K562 (cell line): Measurements from ENCODE around the gene LAMTOR4. TPM values are rescaled to one million over a fixed set of nuclear protein-coding genes. Genes with fewer than 3 reads are reported as not detected.

Experiments
- DACH1 ChIP-seq: fragments of 450-650 bp; IDR thresholded peaks from 2 replicates; pipeline ENCODE4 v1.6.1; 2018; ENCODE audit not compliant: partially characterized antibody
- FOXO4 ChIP-seq: fragments of 450-650 bp; formaldehyde crosslinking; IDR thresholded peaks from 2 replicates; pipeline ENCODE4 v1.4.0; 2020; ENCODE audit warnings: mild to moderate bottlenecking, moderate library complexity
- GABPA ChIP-seq: fragments of 200-800 bp; sonication (Bioruptor generic); conservative IDR thresholded peaks from 2 replicates; pipeline ENCODE4 v1.6.1; 2016; ENCODE audit warnings: low read depth, missing genetic modification characterization, missing compliant biosample characterization
- MIER1 ChIP-seq: fragments of 450-650 bp; IDR thresholded peaks from 2 replicates; pipeline ENCODE4 v1.6.1; 2016; ENCODE audit warnings: antibody characterized with exemption, mild to moderate bottlenecking, low read depth
- MTF1 ChIP-seq: fragments of 250-450 bp; sonication (Bioruptor Pico); IDR thresholded peaks from 2 replicates; pipeline ENCODE4 v1.9.0; 2021; ENCODE audit warnings: moderate library complexity, mild to moderate bottlenecking, inconsistent platforms, borderline replicate concordance
- NKRF ChIP-seq: fragments of 450-650 bp; IDR thresholded peaks from 2 replicates; pipeline ENCODE4 v1.6.1; 2016; ENCODE audit warnings: borderline replicate concordance
- NONO ChIP-seq, 2 experiments: fragments of 200-400 bp in 1 of 2; fragments of 450-650 bp in 1 of 2; formaldehyde crosslinking in 1 of 2; IDR thresholded peaks; 2 replicates each; pipeline ENCODE4 v1.6.1; 2017; ENCODE audit warnings: low read depth in 2 of 2, mild to moderate bottlenecking in 2 of 2, moderate library complexity in 2 of 2, low read length in 1 of 2
- PHF8 ChIP-seq: fragments of 200-600 bp; sonication (generic); IDR thresholded peaks from 2 replicates; pipeline ENCODE4 v1.6.1; 2012; ENCODE audit warnings: mixed run types, mild to moderate bottlenecking, inconsistent platforms, low read length, moderate library complexity, borderline replicate concordance
- SRSF3 ChIP-seq: fragments of 200-400 bp; formaldehyde crosslinking; IDR thresholded peaks from 2 replicates; pipeline ENCODE4 v1.6.1; 2016; ENCODE audit warnings: mild to moderate bottlenecking, low read length, moderate library complexity; ENCODE audit not compliant: insufficient read depth
- TSHZ1 ChIP-seq: fragments of 250-450 bp; sonication (Bioruptor Pico); IDR thresholded peaks from 2 replicates; pipeline ENCODE4 v1.4.0; 2020; ENCODE audit warnings: mild to moderate bottlenecking, moderate library complexity
- USF1 ChIP-seq: sonication (generic); formaldehyde crosslinking; IDR thresholded peaks from 2 replicates; pipeline ENCODE4 v1.9.0; 2022; ENCODE audit warnings: mild to moderate bottlenecking, missing genetic modification reagents
- XRCC5 ChIP-seq: fragments of 200-400 bp; formaldehyde crosslinking; IDR thresholded peaks from 2 replicates; pipeline ENCODE4 v1.6.1; 2017; ENCODE audit warnings: low read depth, mild to moderate bottlenecking, low read length
- ZFP1 ChIP-seq: fragments of 450-650 bp; formaldehyde crosslinking; IDR thresholded peaks from 2 replicates; pipeline ENCODE4 v1.4.0; 2020; ENCODE audit warnings: mild to moderate bottlenecking, mixed read lengths
- ZNF57 ChIP-seq: fragments of 450-650 bp; formaldehyde crosslinking; IDR thresholded peaks from 2 replicates; pipeline ENCODE4 v1.4.0; 2020; ENCODE audit warnings: mild to moderate bottlenecking, moderate library complexity
- polyA plus RNA-seq, 8 experiments: library from polyadenylated mRNA; depleted of rRNA in 4 of 8; stranded (reverse) in 5 of 8; unstranded in 3 of 8; fragments of >200 nt; fragmentation: Nextera tagmentation in 2 of 8; fragmentation: Illumina TruSeq in 1 of 8; extraction: Ambion mirVana in 2 of 8; extraction: Trizol in 1 of 8; gene quantifications; 2 replicates each; pipeline versions ENCODE4 v1.2.1 to v1.2.3, GENCODE V29; 2011 to 2014; ENCODE audit warnings: inconsistent platforms in 1 of 8, missing spikeins in 1 of 8
- total RNA-seq, 7 experiments: library from RNA; depleted of rRNA in 6 of 7; stranded (reverse); fragments of >200 nt in 6 of 7; fragmentation: Illumina TruSeq in 2 of 7; extraction: Trizol in 2 of 7; gene quantifications; 2 replicates each; pipeline versions ENCODE4 v1.2.1 to v1.2.3, GENCODE V29; 2011 to 2021; ENCODE audit warnings: low replicate concordance in 1 of 7
- TF ChIP-seq, protein P1 (sequence below): fragments of 200-400 bp; formaldehyde crosslinking; IDR thresholded peaks from 2 replicates; pipeline ENCODE4 v1.6.1; 2017; ENCODE audit warnings: mild to moderate bottlenecking, low read depth, low read length, moderate library complexity

Gene LAMTOR4
- total and polyA plus RNA-seq, 9 of the 15 experiments (the other 6 are each of a cell fraction or from before 2014, with no cell fraction given), result 79.6 to 314 (median 195) TPM

DNA sequence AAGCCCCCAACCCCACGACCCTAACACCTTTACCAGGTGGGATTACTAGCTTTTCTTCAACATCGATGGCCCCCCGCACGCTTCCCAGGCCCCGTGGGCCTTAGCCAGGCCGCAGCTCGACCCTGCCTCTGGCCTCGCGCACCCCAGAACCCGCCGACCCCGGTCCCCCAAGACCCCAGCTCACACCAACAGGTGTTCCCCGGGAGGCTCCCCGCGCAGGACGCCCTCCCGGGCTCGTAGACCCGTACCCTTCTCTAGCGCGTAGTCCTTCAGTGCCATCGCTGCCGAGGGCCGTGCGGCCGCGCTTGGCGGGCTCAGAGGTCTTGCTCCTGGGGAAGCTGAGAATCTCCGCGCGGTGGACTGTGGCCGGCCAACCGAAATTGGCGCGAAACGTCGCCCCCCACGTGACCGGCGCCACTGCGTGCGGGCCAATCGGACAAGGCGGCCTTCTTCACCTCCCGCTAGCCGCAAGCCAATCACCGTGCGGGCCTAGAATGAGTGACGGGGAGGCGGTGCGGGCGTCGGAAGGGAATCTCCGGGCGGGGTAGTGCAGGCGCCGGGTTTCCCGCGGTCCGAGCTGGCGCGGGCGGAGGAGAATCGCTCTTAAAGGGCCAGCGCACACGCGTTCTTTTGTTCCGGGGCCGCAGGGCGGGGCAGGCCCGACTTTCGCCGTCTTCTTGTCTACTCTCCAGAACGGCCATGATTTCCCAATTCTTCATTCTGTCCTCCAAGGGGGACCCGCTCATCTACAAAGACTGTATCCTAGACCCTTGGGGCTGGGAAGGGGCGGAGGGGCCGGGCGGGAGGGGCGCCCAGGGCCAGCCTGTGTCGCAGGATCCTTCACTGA lies 47.5 kb upstream of the LAMTOR4 start, which contains the start of the genes AP4M1 and MCM7 (continued):
- peak; percentile 78; the same call in 1 of the 2 replicates for TF ChIP-seq PHF8
- TF ChIP-seq FOXO4 (CRISPR knock-in tag), result no peak
- peak; percentile 97 for TF ChIP-seq SRSF3
- peak; percentile 100 for TF ChIP-seq USF1 (CRISPR knock-in tag)
- peak; percentile 92 for TF ChIP-seq NKRF
- TF ChIP-seq NONO (IDR thresholded peaks at IDR 0.05; ENCODE audit: low read depth in 2 of 2, low read length in 1 of 2), result no peak
- no peak for TF ChIP-seq GABPA (tag)
- TF ChIP-seq, protein P1, sequence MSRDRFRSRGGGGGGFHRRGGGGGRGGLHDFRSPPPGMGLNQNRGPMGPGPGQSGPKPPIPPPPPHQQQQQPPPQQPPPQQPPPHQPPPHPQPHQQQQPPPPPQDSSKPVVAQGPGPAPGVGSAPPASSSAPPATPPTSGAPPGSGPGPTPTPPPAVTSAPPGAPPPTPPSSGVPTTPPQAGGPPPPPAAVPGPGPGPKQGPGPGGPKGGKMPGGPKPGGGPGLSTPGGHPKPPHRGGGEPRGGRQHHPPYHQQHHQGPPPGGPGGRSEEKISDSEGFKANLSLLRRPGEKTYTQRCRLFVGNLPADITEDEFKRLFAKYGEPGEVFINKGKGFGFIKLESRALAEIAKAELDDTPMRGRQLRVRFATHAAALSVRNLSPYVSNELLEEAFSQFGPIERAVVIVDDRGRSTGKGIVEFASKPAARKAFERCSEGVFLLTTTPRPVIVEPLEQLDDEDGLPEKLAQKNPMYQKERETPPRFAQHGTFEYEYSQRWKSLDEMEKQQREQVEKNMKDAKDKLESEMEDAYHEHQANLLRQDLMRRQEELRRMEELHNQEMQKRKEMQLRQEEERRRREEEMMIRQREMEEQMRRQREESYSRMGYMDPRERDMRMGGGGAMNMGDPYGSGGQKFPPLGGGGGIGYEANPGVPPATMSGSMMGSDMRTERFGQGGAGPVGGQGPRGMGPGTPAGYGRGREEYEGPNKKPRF, result no peak
- TF ChIP-seq XRCC5, result no peak; the same call in 1 of the 2 replicates
- TF ChIP-seq DACH1, result no peak
- no peak for TF ChIP-seq MIER1
- no peak for TF ChIP-seq TSHZ1
- no peak for TF ChIP-seq ZFP1 (CRISPR knock-in tag)
- TF ChIP-seq MTF1 (CRISPR knock-in tag), result no peak
- no peak for TF ChIP-seq ZNF57 (CRISPR knock-in tag)
